Esophagus muscularis mucosa (tissue), 4 donors: ENCODE data around the gene STOML1. TPM values are rescaled to one million over a fixed set of nuclear protein-coding genes. Genes with fewer than 3 reads are reported as not detected.

Experiments
- DNase-seq: peaks from one replicate; pipeline ENCODE4 v3.0.0-alpha.2; 2017; ENCODE audit errors: extremely low spot score
- H3K27ac ChIP-seq, 4 donors: fragments of 200-600 bp; sonication (generic); replicated peaks in 1 of 4; 1 replicate in 3 of 4; 2 replicates in 1 of 4; pipeline ENCODE4 v1.5.1; 2016 to 2019; ENCODE audit warnings: mild to moderate bottlenecking in 1 of 4
- H3K27me3 ChIP-seq, 4 donors: fragments of 200-600 bp; sonication (generic); one replicate each; pipeline versions ENCODE4 v1.5.1 to v1.6.0; 2016 to 2019
- H3K36me3 ChIP-seq, 4 donors: fragments of 200-600 bp; sonication (generic); one replicate each; pipeline ENCODE4 v1.5.1; 2016 to 2019
- H3K4me1 ChIP-seq, 4 donors: fragments of 200-600 bp; sonication (generic); one replicate each; pipeline ENCODE4 v1.5.1; 2016 to 2019
- H3K4me3 ChIP-seq, 4 donors: fragments of 200-600 bp; sonication (generic); 1 replicate in 2 of 4; 2 replicates in 2 of 4; pipeline ENCODE4 v1.5.1; 2016 to 2019; ENCODE audit warnings: mild to moderate bottlenecking in 4 of 4, moderate library complexity in 1 of 4
- H3K9me3 ChIP-seq, 4 donors: fragments of 200-600 bp; sonication (generic); 1 replicate in 3 of 4; 2 replicates in 1 of 4; pipeline ENCODE4 v1.5.1; 2016 to 2019
- EP300 ChIP-seq: sonication (generic); formaldehyde crosslinking; IDR thresholded peaks from one replicate; pipeline ENCODE4 v1.6.1; 2017; ENCODE audit warnings: antibody characterized with exemption
- POLR2A ChIP-seq: fragments of 450-650 bp; IDR thresholded peaks from one replicate; pipeline ENCODE4 v1.6.1; 2017; ENCODE audit warnings: antibody characterized with exemption, moderate library complexity, mild to moderate bottlenecking, low read depth
- POLR2AphosphoS5 ChIP-seq, 2 donors: sonication (generic); formaldehyde crosslinking; IDR thresholded peaks; one replicate each; pipeline ENCODE4 v1.6.1; 2017; ENCODE audit warnings: antibody characterized with exemption in 2 of 2
- WGBS: methylation state at CpG from one replicate; pipeline ENCODE4 v1.1.5; 2018; 5-methylcytosine and 5-hydroxymethylcytosine counted together
- intact Hi-C: fragments of 100-400 bp; cut with DNase I; formaldehyde crosslinking; loops from one replicate; pipeline ENCODE4 v1.15.1; 2023
- total RNA-seq, 4 donors: library from RNA; depleted of rRNA; stranded (reverse); fragments of >200 nt; gene quantifications; one replicate each; pipeline versions ENCODE4 v1.1.0 to v1.2.1, GENCODE V29; 2016
- TF ChIP-seq, protein P1 (sequence below), 3 experiments: fragments of 200-600 bp in 2 of 3; fragments of 450-650 bp in 1 of 3; sonication (generic) in 2 of 3; IDR thresholded peaks; one replicate each; pipeline ENCODE4 v1.5.1; 2017 to 2019; ENCODE audit warnings: antibody characterized with exemption in 3 of 3, mild to moderate bottlenecking in 2 of 3, moderate library complexity in 1 of 3

Gene STOML1
- total RNA-seq, 4 donors from 2014 or later, result 7.9 to 25.4 (median 14.9) TPM

DNA sequence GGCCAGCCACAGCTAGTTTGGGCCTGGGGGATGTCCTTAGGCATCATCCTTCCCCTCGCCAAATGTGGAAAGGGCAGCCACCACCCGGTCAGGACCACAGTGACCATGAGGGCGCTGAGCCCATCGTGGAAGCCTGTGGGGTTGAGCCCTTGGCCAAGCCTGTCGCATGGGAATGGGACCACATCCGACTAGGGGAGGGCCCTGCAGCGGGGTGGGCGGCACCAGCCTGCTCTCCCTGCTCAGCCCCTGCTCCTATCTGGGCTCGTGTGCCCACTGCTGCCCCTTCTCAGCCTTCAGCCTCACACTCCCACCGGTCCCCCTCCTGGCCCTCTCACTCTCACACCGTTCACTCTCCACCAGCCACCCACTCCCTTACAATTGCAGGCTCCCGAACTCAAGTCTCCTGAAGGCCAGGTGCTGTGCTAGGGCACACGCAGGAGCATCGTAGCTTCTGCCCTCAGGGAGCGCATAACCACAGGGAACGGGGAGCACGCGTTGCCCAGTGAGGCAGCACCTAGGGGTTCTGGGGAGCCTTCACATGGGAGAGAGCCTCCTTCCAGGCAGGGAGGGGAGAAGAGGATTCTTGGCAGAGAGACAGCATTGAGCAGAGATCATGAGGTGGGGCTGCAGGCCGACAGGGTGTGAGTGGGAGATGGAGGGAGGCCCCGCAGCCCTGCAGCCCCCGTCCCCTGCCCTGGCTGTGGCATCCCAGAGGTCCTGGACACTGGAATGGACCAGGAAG lies 39.8 kb downstream of the STOML1 start:
- TF ChIP-seq EP300 (no peak), POLR2AphosphoS5 (IDR thresholded peaks at IDR 0.05) (no peak)
- H3K4me1 ChIP-seq, result peaks cover 29 to 54% (median 48%) of the 10 kb centered on the region in 4 donors
- peaks cover 13 to 26% (median 21%) of the 10 kb centered on the region in 4 donors for H3K36me3 ChIP-seq
- H3K27me3 ChIP-seq, result no peaks in the 10 kb centered on the region
- intact Hi-C loops, result no loop called here
- peak overlapping the region; percentile 94 to 98 (median 96) for H3K27ac ChIP-seq
- no peak for DNase-seq
- 84% methylated on average over 17 of the region's 21 CpGs for WGBS
- H3K4me3 ChIP-seq, result no peak overlapping the region
- no peaks in the 10 kb centered on the region for H3K9me3 ChIP-seq

DNA sequence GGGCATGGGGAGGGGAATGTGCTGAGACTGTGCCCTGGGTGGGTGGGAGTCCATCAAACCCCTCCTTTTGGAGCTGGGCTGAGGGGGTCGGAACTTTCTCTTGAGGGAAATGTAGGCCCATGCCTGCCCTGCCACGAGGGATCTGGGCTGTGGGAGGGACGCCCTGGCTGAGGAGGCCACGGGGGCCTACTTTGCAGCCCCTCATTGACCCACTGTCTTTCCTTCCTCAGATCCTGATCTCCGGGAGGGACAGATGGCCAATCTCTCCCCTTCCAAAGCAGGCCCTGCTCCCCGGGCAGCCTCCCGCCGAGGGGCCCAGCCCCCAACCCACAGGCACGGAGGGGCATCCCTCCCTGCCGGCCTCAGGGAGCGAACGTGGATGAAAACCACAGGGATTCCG lies 40.5 kb downstream of the STOML1 start:
- TF ChIP-seq POLR2AphosphoS5 (IDR thresholded peaks at IDR 0.05) (no peak), POLR2A (no peak), EP300 (no peak)
- TF ChIP-seq, protein P1, sequence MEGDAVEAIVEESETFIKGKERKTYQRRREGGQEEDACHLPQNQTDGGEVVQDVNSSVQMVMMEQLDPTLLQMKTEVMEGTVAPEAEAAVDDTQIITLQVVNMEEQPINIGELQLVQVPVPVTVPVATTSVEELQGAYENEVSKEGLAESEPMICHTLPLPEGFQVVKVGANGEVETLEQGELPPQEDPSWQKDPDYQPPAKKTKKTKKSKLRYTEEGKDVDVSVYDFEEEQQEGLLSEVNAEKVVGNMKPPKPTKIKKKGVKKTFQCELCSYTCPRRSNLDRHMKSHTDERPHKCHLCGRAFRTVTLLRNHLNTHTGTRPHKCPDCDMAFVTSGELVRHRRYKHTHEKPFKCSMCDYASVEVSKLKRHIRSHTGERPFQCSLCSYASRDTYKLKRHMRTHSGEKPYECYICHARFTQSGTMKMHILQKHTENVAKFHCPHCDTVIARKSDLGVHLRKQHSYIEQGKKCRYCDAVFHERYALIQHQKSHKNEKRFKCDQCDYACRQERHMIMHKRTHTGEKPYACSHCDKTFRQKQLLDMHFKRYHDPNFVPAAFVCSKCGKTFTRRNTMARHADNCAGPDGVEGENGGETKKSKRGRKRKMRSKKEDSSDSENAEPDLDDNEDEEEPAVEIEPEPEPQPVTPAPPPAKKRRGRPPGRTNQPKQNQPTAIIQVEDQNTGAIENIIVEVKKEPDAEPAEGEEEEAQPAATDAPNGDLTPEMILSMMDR (IDR thresholded peaks at IDR 0.05), result no peak
- intact Hi-C loops, result loop anchor here (1.0 kb wide), 1 partner anchor 13 kb away; no protein-coding TSS in a partner anchor
- no peak for DNase-seq
- no peak overlapping the region for H3K4me3 ChIP-seq
- no peaks in the 10 kb centered on the region for H3K9me3 ChIP-seq
- H3K27ac ChIP-seq, result peak overlapping the region; percentile 94 to 98 (median 96)
- peaks cover 29 to 48% (median 42%) of the 10 kb centered on the region in 4 donors for H3K4me1 ChIP-seq
- H3K36me3 ChIP-seq, result peaks cover 14 to 33% (median 28%) of the 10 kb centered on the region in 4 donors
- H3K27me3 ChIP-seq, result no peaks in the 10 kb centered on the region
- 45% methylated on average over 12 of the region's 13 CpGs for WGBS

DNA sequence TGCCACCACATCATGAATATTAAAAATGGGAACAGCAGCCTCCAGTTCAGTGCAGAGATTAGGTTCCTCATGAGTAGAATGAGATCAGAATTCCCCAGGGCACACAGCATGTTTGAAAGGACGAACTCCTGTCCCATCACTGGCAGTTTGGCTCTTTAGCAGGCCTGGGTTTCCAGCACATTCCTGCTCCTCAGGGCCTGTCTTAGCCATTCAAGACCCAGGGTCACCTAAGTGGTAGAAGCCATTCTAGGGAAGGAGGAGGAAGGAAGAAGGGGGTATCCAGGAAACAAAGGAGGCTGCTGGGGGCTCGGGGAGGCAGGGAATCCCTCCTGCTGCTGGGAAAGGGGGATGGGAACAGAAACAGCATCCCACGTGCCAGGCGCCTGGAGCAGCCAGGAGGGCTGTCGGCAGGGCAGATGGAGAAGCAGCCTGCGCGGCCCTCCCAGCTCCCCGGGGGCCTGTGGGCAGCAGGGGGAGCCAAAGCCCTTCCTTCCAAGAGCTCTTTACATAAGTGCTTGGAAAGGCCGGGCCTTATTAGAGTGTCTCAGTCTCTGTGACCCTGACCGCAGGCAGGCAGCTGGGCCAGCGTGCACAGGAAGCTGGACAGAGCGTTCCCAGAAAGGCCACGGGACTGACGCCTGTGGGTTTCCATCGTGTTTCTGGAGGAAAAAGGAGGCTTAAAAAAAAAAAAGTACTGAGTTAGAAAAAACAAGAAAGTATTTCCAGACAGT lies 41.1 kb downstream of the STOML1 start:
- intact Hi-C loops, result loop anchor here (1.0 kb wide), 1 partner anchor 13 kb away; no protein-coding TSS in a partner anchor
- H3K27ac ChIP-seq, result peak overlapping the region; percentile 94 to 98 (median 96)
- TF ChIP-seq, protein P1 (IDR thresholded peaks at IDR 0.05), result peak; percentile 81 to 95 (median 92)
- TF ChIP-seq POLR2AphosphoS5 (IDR thresholded peaks at IDR 0.05), result peak; percentile 82 to 96
- TF ChIP-seq POLR2A, result no peak
- no peak overlapping the region for H3K4me3 ChIP-seq
- DNase-seq, result peak; percentile 97
- H3K9me3 ChIP-seq, result no peaks in the 10 kb centered on the region
- H3K4me1 ChIP-seq, result peaks cover 29 to 42% (median 39%) of the 10 kb centered on the region in 4 donors
- WGBS, result under 1% methylated on average over 10 of the region's 15 CpGs
- peaks cover 14 to 35% (median 30%) of the 10 kb centered on the region in 4 donors for H3K36me3 ChIP-seq
- H3K27me3 ChIP-seq, result no peaks in the 10 kb centered on the region

DNA sequence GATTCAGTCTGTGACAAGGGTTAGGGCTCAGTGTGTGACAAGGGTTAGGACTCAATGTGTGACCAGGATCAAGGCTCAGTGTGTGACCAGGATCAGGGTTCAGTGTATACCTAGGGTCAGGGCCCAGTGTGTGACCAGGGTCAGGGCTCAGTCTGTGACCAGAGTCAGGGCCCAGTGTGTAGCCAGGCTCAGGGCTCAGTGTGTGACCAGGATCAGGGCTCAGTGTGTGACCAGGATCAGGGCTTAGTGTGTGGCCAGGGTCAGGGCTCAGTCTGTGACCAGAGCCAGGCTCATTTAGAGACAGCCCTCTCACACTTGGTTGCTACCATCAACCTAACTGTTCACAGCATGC lies 41.6 kb downstream of the STOML1 start:
- TF ChIP-seq POLR2AphosphoS5 (IDR thresholded peaks at IDR 0.05), result no peak
- no peak for TF ChIP-seq POLR2A
- TF ChIP-seq, protein P1 (IDR thresholded peaks at IDR 0.05), result no peak
- TF ChIP-seq EP300, result no peak
- Histone ChIP-seq H3K9me3 (no peaks in the 10 kb centered on the region), H3K4me3 (no peak overlapping the region), H3K4me1 (peaks cover 29 to 41% (median 38%) of the 10 kb centered on the region in 4 donors), H3K27me3 (no peaks in the 10 kb centered on the region), H3K36me3 (peaks cover 14 to 35% (median 30%) of the 10 kb centered on the region in 4 donors), H3K27ac (peak overlapping the region; percentile 94 to 98 (median 96))
- no peak for DNase-seq
- intact Hi-C loops, result no loop called here

DNA sequence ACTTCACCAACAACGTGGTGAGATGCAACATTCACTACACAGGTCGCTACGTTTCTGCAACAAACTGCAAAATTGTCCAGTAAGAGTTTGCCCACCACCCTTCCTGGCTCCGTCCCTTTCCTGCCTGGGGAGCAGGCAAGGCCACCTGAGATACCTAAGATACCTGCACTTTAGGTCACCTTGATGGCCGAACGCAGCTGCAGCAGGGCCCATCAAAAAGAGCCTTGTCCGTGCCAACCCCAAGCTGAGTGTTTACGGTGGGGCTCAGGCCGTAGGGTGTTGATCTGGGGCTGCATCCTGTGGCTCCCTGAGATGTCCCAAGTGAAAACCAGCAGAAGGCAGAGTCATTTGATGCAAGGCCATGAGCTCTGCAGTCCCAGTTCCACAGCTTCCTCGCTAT lies 42.6 kb downstream of the STOML1 start:
- H3K4me1 ChIP-seq, result peaks cover 29 to 45% (median 40%) of the 10 kb centered on the region in 4 donors
- no peaks in the 10 kb centered on the region for H3K9me3 ChIP-seq
- DNase-seq, result no peak
- H3K27me3 ChIP-seq, result no peaks in the 10 kb centered on the region
- TF ChIP-seq EP300, result no peak
- TF ChIP-seq POLR2A, result no peak
- no peak for TF ChIP-seq POLR2AphosphoS5 (IDR thresholded peaks at IDR 0.05)
- TF ChIP-seq, protein P1 (IDR thresholded peaks at IDR 0.05), result no peak
- intact Hi-C loops, result no loop called here
- WGBS, result 84% methylated on average over 10 of the region's 10 CpGs
- H3K4me3 ChIP-seq, result no peak overlapping the region
- peaks cover 14 to 37% (median 31%) of the 10 kb centered on the region in 4 donors for H3K36me3 ChIP-seq
- H3K27ac ChIP-seq, result peak overlapping the region in 1 of 4 donors; percentile 97
